Type B pancreatic cell (in vitro differentiated cells): Measurements from ENCODE around the gene ADM2. TPM values are rescaled to one million over a fixed set of nuclear protein-coding genes. Genes with fewer than 3 reads are reported as not detected.
A peak's percentile ranks its signal among the peaks of the same experiment; 100 is the strongest.

ENCODE experiments used
- DNase-seq: peaks from one replicate; pipeline ENCODE4 v3.0.0; 2021; ENCODE audit warnings: mixed read lengths; ENCODE audit not compliant: unreplicated experiment; ENCODE audit errors: extremely low spot score
- H3K27ac Mint-ChIP-seq: 2 replicates; pipeline ENCODE4 v1.8.0; 2021; ENCODE audit warnings: mild to moderate bottlenecking, mixed read lengths
- H3K27me3 Mint-ChIP-seq: 2 replicates; pipeline ENCODE4 v1.8.0; 2021; ENCODE audit warnings: mixed read lengths
- H3K36me3 Mint-ChIP-seq: 2 replicates; pipeline ENCODE4 v1.8.0; 2021; ENCODE audit warnings: mixed read lengths
- H3K4me1 Mint-ChIP-seq: one replicate; pipeline ENCODE4 v1.8.0; 2021; ENCODE audit warnings: mixed read lengths; ENCODE audit not compliant: unreplicated experiment
- H3K4me3 Mint-ChIP-seq: 2 replicates; pipeline ENCODE4 v1.8.0; 2021; ENCODE audit warnings: mild to moderate bottlenecking, mixed read lengths
- H3K9me3 Mint-ChIP-seq: 2 replicates; pipeline ENCODE4 v1.8.0; 2021; ENCODE audit warnings: mixed read lengths
- CTCF ChIP-seq: fragments of 200-600 bp; sonication (generic); conservative IDR thresholded peaks from 2 replicates; pipeline ENCODE4 v1.5.0; 2021; ENCODE audit warnings: antibody characterized with exemption, mild to moderate bottlenecking
- total RNA-seq: library from RNA; stranded (reverse); gene quantifications from 2 replicates; pipeline ENCODE4 v1.2.1, GENCODE V29; 2021; ENCODE audit warnings: low replicate concordance

The ADM2 gene
- total RNA-seq, 1 donor from 2014 or later = 2.6 TPM

GRCh38 chr22:50526834-50527801, 45.8 kb downstream of the ADM2 start:
- Mint-ChIP-seq H3K9me3 (no peaks in the 10 kb centered on the region), H3K4me1 (peaks cover 6% of the 10 kb centered on the region), H3K4me3 (peak overlapping the region; percentile 74), H3K27ac (peak overlapping the region; percentile 75), H3K27me3 (peaks cover 29% of the 10 kb centered on the region), H3K36me3 (peaks cover 4% of the 10 kb centered on the region)
- DNase-seq = no peak
- no peak for TF ChIP-seq CTCF

- DNase-seq = no peak
- Mint-ChIP-seq H3K27ac (peak overlapping the region; percentile 75), H3K27me3 (peaks cover 38% of the 10 kb centered on the region), H3K4me1 (peaks cover 8% of the 10 kb centered on the region), H3K4me3 (peak overlapping the region; percentile 74), H3K9me3 (no peaks in the 10 kb centered on the region), H3K36me3 (peaks cover 4% of the 10 kb centered on the region)
- TF ChIP-seq CTCF = no peak
Observed at GRCh38 chr22:50527921-50528681, 46.8 kb downstream of the ADM2 start.

- H3K4me3 Mint-ChIP-seq = peak overlapping the region; percentile 74
- peak overlapping the region; percentile 75 for H3K27ac Mint-ChIP-seq
- no peak for DNase-seq
- peaks cover 46% of the 10 kb centered on the region for H3K27me3 Mint-ChIP-seq
- no peaks in the 10 kb centered on the region for H3K9me3 Mint-ChIP-seq
- no peak for TF ChIP-seq CTCF
- H3K4me1 Mint-ChIP-seq = peaks cover 15% of the 10 kb centered on the region
- peaks cover 4% of the 10 kb centered on the region for H3K36me3 Mint-ChIP-seq
Observed at GRCh38 chr22:50528682-50529415, 47.5 kb downstream of the ADM2 start.

- no peak for DNase-seq
- Mint-ChIP-seq H3K4me1 (peaks cover 19% of the 10 kb centered on the region), H3K36me3 (peaks cover 2% of the 10 kb centered on the region), H3K9me3 (no peaks in the 10 kb centered on the region), H3K27me3 (peaks cover 52% of the 10 kb centered on the region), H3K27ac (no peak overlapping the region), H3K4me3 (no peak overlapping the region)
- TF ChIP-seq CTCF = no peak
Observed at GRCh38 chr22:50529416-50529896, 48.1 kb downstream of the ADM2 start.

- no peak for DNase-seq
- Mint-ChIP-seq H3K27me3 (peaks cover 52% of the 10 kb centered on the region), H3K9me3 (no peaks in the 10 kb centered on the region), H3K4me1 (peaks cover 17% of the 10 kb centered on the region), H3K36me3 (no peaks in the 10 kb centered on the region), H3K27ac (no peak within 1 kb of the TSS), H3K4me3 (peak within 1 kb of the TSS; percentile 71)
- TF ChIP-seq CTCF = no peak
Observed at GRCh38 chr22:50529897-50530579, 48.7 kb downstream of the ADM2 start, which contains the start of gene TYMP. TSS of gene TYMP (minus strand) at chr22:50530012. CDS start at chr22:50529709, 303 bp downstream.
